ENCODE measurements around the gene TMC7. TPM values are rescaled to one million over a fixed set of nuclear protein-coding genes. Genes with fewer than 3 reads are reported as not detected.

TMC7 gene
- total and polyA plus RNA-seq, 2 of the 13 experiments (the other 11 are each of a cell fraction or from before 2014, with no cell fraction given): 1.2 to 5.1 TPM

DNA sequence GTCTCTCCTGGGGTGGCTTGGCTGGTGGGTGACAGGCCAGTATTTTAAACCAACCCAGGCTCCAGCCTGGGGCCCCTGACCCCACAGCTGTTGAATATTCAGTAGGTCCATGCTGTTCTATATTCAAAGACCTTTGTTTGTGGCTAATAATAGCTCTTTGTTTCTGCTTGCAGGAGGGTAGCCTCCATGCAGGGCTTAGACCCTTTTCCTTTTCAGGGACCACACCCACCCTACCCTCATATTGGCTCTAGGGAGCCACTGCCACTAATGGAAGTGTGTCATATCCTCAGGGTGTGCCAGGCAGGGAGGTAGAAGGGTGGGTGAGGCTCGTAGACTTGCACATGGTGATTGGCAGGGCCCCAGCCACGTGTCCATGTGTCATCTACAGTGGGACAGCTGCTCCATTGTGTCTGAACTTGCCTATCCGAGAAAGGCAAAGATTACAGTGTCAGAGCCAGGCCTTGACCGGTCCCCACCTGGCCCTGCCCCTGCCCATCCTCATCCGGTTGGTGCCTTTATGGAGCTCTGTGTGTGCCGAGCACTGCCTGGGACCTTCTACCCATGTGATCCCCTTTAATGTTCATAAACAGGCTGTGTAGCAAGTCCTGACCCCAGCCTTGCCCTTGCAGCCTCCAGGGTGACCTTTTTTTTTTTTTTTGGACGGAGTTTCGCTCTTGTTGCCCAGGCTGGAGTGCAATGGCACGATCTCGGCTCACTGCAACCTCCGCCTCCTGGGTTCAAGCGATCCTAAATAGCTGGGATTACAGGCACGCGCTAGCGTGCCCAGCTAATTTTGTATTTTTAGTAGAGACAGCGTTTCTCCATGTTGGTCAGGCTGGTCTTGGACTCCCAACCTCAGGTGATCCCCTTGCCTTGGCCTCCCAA is 22.1 kb downstream of the TMC7 start (continued):
- TF ChIP-seq ZNF501 (CRISPR knock-in tag; IDR thresholded peaks at IDR 0.05): peak; percentile 91
- TF ChIP-seq RCOR2 (CRISPR knock-in tag; IDR thresholded peaks at IDR 0.05): peak; percentile 88
- TF ChIP-seq POLR2AphosphoS2 (IDR thresholded peaks at IDR 0.05; ENCODE audit: low read depth, low read length): no peak
- TF ChIP-seq GATAD2A (CRISPR knock-in tag; IDR thresholded peaks at IDR 0.05): peak; percentile 93
- TF ChIP-seq ZNF543 (CRISPR knock-in tag; IDR thresholded peaks at IDR 0.05): peak; percentile 91
- no peak for TF ChIP-seq ZNF101 (CRISPR knock-in tag; IDR thresholded peaks at IDR 0.05; ENCODE audit: borderline replicate concordance, low read depth)
- peak; percentile 97; the same call in 1 of the 2 replicates for TF ChIP-seq TARDBP (CRISPR knock-in tag; IDR thresholded peaks at IDR 0.05)
- TF ChIP-seq ZFAT (CRISPR knock-in tag; conservative IDR thresholded peaks at IDR 0.05): no peak
- TF ChIP-seq ATF7 (IDR thresholded peaks at IDR 0.05): no peak
- TF ChIP-seq ATF7 (CRISPR knock-in tag; IDR thresholded peaks at IDR 0.05): peak; percentile 64; the same call in 1 of the 2 replicates
- peak; percentile 85 for TF ChIP-seq ZNF746 (CRISPR knock-in tag; IDR thresholded peaks at IDR 0.05)
- TF ChIP-seq ZNF781 (CRISPR knock-in tag; IDR thresholded peaks at IDR 0.05; ENCODE audit: borderline replicate concordance, not compliant biosample characterization): peak; percentile 2
- TF ChIP-seq, protein P1, sequence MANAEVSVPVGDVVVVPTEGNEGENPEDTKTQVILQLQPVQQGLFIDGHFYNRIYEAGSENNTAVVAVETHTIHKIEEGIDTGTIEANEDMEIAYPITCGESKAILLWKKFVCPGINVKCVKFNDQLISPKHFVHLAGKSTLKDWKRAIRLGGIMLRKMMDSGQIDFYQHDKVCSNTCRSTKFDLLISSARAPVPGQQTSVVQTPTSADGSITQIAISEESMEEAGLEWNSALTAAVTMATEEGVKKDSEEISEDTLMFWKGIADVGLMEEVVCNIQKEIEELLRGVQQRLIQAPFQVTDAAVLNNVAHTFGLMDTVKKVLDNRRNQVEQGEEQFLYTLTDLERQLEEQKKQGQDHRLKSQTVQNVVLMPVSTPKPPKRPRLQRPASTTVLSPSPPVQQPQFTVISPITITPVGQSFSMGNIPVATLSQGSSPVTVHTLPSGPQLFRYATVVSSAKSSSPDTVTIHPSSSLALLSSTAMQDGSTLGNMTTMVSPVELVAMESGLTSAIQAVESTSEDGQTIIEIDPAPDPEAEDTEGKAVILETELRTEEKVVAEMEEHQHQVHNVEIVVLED (CRISPR knock-in tag; IDR thresholded peaks at IDR 0.05; ENCODE audit: borderline replicate concordance): peak; percentile 37; the same call in 1 of the 2 replicates
- no peak for TF ChIP-seq SIX1 (CRISPR knock-in tag; IDR thresholded peaks at IDR 0.05; ENCODE audit: borderline replicate concordance)
- TF ChIP-seq KAT8 (CRISPR knock-in tag; IDR thresholded peaks at IDR 0.05): peak; percentile 89
- peak; percentile 45; the same call in 1 of the 2 replicates for TF ChIP-seq ZNF510 (CRISPR knock-in tag; IDR thresholded peaks at IDR 0.05; ENCODE audit: low read depth)
- no peak for TF ChIP-seq ZNF382 (CRISPR knock-in tag; IDR thresholded peaks at IDR 0.05; ENCODE audit: borderline replicate concordance)
- peak; percentile 75; the same call in 1 of the 2 replicates for TF ChIP-seq ARNT2 (CRISPR knock-in tag; IDR thresholded peaks at IDR 0.05; ENCODE audit: low read depth)
- TF ChIP-seq, protein P2, sequence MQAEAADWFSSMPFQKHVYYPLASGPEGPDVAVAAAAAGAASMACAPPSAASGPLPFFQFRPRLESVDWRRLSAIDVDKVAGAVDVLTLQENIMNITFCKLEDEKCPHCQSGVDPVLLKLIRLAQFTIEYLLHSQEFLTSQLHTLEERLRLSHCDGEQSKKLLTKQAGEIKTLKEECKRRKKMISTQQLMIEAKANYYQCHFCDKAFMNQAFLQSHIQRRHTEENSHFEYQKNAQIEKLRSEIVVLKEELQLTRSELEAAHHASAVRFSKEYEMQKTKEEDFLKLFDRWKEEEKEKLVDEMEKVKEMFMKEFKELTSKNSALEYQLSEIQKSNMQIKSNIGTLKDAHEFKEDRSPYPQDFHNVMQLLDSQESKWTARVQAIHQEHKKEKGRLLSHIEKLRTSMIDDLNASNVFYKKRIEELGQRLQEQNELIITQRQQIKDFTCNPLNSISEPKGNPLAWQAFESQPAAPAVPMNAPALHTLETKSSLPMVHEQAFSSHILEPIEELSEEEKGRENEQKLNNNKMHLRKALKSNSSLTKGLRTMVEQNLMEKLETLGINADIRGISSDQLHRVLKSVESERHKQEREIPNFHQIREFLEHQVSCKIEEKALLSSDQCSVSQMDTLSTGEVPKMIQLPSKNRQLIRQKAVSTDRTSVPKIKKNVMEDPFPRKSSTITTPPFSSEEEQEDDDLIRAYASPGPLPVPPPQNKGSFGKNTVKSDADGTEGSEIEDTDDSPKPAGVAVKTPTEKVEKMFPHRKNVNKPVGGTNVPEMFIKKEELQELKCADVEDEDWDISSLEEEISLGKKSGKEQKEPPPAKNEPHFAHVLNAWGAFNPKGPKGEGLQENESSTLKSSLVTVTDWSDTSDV (CRISPR knock-in tag; IDR thresholded peaks at IDR 0.05): peak; percentile 76; the same call in 1 of the 2 replicates
- TF ChIP-seq MXD4 (CRISPR knock-in tag; IDR thresholded peaks at IDR 0.05): peak; percentile 100
- TF ChIP-seq, protein P3, sequence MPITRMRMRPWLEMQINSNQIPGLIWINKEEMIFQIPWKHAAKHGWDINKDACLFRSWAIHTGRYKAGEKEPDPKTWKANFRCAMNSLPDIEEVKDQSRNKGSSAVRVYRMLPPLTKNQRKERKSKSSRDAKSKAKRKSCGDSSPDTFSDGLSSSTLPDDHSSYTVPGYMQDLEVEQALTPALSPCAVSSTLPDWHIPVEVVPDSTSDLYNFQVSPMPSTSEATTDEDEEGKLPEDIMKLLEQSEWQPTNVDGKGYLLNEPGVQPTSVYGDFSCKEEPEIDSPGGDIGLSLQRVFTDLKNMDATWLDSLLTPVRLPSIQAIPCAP (CRISPR knock-in tag; IDR thresholded peaks at IDR 0.05; ENCODE audit: low read depth): no peak
- TF ChIP-seq ZC3H13 (CRISPR knock-in tag; IDR thresholded peaks at IDR 0.05): peak; percentile 81; the same call in 1 of the 2 replicates
- TF ChIP-seq ZSCAN25 (CRISPR knock-in tag; IDR thresholded peaks at IDR 0.05): peak; percentile 49; the same call in 1 of the 2 replicates
